ENCODE data around the gene SHH.
"Not testable (repeated sequence)": the region's sequence is repeated elsewhere in the genome, so short reads cannot be mapped to it uniquely, and the experiment has no call there.

The SHH gene

GRCh38 chr7:155840909-155841308 is 28.6 kb upstream of the SHH start:
- no peak overlapping the region for H3K27ac ChIP-seq (ENCODE audit: low read depth, low read length)
- no peaks in the 10 kb centered on the region for H3K36me3 ChIP-seq (ENCODE audit: control insufficient read depth, insufficient read depth, low read length)
- H3K4me3 ChIP-seq (ENCODE audit: low read depth, low read length) = no peak overlapping the region
- 0 out of 2 replicates have a peak, but pooled peaks cover 4% of the 10 kb centered on the region for H3K4me1 ChIP-seq (ENCODE audit: control insufficient read depth, insufficient read depth, low read length)
- peaks cover 4% of the 10 kb centered on the region; the same call in 1 of the 2 replicates for H3K27me3 ChIP-seq (ENCODE audit: control insufficient read depth, insufficient read depth, low read length)
- no peaks in the 10 kb centered on the region for H3K9me3 ChIP-seq (ENCODE audit: control insufficient read depth, insufficient read depth, low read depth, low read length)
- no peak overlapping the region for H3K9ac ChIP-seq (ENCODE audit: low read length)

DNA sequence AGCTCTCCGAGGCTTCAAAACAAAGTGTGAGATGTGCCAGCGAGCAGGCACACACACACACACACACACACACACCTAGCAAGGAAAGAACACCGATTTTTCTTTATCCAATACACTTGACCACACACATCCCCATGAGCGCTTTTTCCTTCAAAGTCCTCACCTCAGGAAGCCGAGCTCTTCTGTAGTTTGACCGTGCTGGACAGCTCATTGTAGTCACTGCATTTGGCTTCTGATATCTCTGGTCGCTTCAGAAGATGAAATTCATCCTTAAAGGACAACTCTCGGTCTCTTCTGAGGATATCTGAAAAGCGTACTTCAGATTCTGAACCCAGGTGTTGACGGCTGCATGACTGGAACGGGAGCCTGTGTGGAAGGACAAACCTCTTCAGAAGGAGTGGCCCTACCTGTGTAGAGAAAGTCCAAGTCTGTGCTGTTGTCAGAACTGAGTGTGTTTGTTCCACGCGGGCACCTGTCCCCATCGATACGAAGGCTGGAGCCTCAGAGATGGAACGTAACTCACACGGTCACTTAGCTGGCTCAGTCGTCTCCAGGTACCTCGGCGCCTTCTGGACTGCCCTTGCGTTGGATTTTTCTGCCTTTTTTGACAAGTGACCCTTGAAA is 28.1 kb upstream of the SHH start:
- peaks cover 4% of the 10 kb centered on the region; the same call in 1 of the 2 replicates for H3K27me3 ChIP-seq (ENCODE audit: control insufficient read depth, insufficient read depth, low read length)
- H3K9me3 ChIP-seq (ENCODE audit: control insufficient read depth, insufficient read depth, low read depth, low read length) = no peaks in the 10 kb centered on the region
- no peaks in the 10 kb centered on the region for H3K36me3 ChIP-seq (ENCODE audit: control insufficient read depth, insufficient read depth, low read length)
- 0 out of 2 replicates have a peak, but pooled peaks cover 4% of the 10 kb centered on the region for H3K4me1 ChIP-seq (ENCODE audit: control insufficient read depth, insufficient read depth, low read length)
- no peak overlapping the region for H3K4me3 ChIP-seq (ENCODE audit: low read depth, low read length)
- no peak overlapping the region for H3K27ac ChIP-seq (ENCODE audit: low read depth, low read length)
- H3K9ac ChIP-seq (ENCODE audit: low read length) = no peak overlapping the region

- Histone ChIP-seq H3K27me3 (ENCODE audit: control insufficient read depth, insufficient read depth, low read length) (peaks cover 4% of the 10 kb centered on the region; the same call in 1 of the 2 replicates), H3K9ac (ENCODE audit: low read length) (no peak overlapping the region)
Observed at GRCh38 chr7:155839461-155839860, 27.2 kb upstream of the SHH start.

DNA sequence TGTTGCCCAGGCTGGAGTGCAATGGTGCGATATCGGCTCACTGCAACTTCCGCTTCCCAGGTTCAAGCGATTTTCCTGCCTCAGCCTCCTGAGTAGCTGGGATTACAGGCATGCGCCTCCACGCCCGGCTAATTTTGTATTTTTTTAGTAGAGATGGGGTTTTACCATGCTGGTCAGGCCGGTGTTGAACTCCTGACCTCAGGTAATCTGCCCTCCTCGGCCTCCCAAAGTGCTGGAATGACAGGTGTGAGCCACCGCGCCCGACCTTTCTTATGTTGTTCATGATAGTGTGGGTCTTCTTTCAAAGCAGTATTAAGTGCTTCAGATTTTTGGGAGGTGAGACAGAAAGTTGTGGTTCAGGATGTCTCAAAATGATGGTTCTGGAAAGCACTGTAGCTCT is 26.0 kb upstream of the SHH start:
- H3K4me1 ChIP-seq (ENCODE audit: control insufficient read depth, insufficient read depth, low read length); H3K9me3 ChIP-seq (ENCODE audit: control insufficient read depth, insufficient read depth, low read depth, low read length); H3K36me3 ChIP-seq (ENCODE audit: control insufficient read depth, insufficient read depth, low read length); H3K27ac ChIP-seq (ENCODE audit: low read depth, low read length); H3K4me3 ChIP-seq (ENCODE audit: low read depth, low read length); H3K9ac ChIP-seq (ENCODE audit: low read length); H3K27me3 ChIP-seq (ENCODE audit: control insufficient read depth, insufficient read depth, low read length): not testable (repeated sequence)

More at GRCh38 chr7:155839461-155839860, 27.2 kb upstream of the SHH start:
- Histone ChIP-seq H3K36me3 (ENCODE audit: control insufficient read depth, insufficient read depth, low read length) (no peaks in the 10 kb centered on the region), H3K27ac (ENCODE audit: low read depth, low read length) (no peak overlapping the region), H3K4me3 (ENCODE audit: low read depth, low read length) (no peak overlapping the region), H3K4me1 (ENCODE audit: control insufficient read depth, insufficient read depth, low read length) (0 out of 2 replicates have a peak, but pooled peaks cover 4% of the 10 kb centered on the region), H3K9me3 (ENCODE audit: control insufficient read depth, insufficient read depth, low read depth, low read length) (no peaks in the 10 kb centered on the region)

- H3K9me3 ChIP-seq (ENCODE audit: control insufficient read depth, insufficient read depth, low read depth, low read length) = no peaks in the 10 kb centered on the region
- H3K27ac ChIP-seq (ENCODE audit: low read depth, low read length) = no peak overlapping the region
- peaks cover 13% of the 10 kb centered on the region; the same call in 1 of the 2 replicates for H3K27me3 ChIP-seq (ENCODE audit: control insufficient read depth, insufficient read depth, low read length)
- no peaks in the 10 kb centered on the region for H3K36me3 ChIP-seq (ENCODE audit: control insufficient read depth, insufficient read depth, low read length)
- H3K4me3 ChIP-seq (ENCODE audit: low read depth, low read length) = no peak overlapping the region
- 0 out of 2 replicates have a peak, but pooled peaks cover 4% of the 10 kb centered on the region for H3K4me1 ChIP-seq (ENCODE audit: control insufficient read depth, insufficient read depth, low read length)
- no peak overlapping the region for H3K9ac ChIP-seq (ENCODE audit: low read length)
Observed at GRCh38 chr7:155837126-155837479, 24.8 kb upstream of the SHH start.

- H3K9ac ChIP-seq (ENCODE audit: low read length) = no peak overlapping the region
- no peaks in the 10 kb centered on the region for H3K9me3 ChIP-seq (ENCODE audit: control insufficient read depth, insufficient read depth, low read depth, low read length)
- no peaks in the 10 kb centered on the region for H3K36me3 ChIP-seq (ENCODE audit: control insufficient read depth, insufficient read depth, low read length)
- 0 out of 2 replicates have a peak, but pooled peaks cover 4% of the 10 kb centered on the region for H3K4me1 ChIP-seq (ENCODE audit: control insufficient read depth, insufficient read depth, low read length)
- peaks cover 14% of the 10 kb centered on the region; the same call in 1 of the 2 replicates for H3K27me3 ChIP-seq (ENCODE audit: control insufficient read depth, insufficient read depth, low read length)
- no peak overlapping the region for H3K4me3 ChIP-seq (ENCODE audit: low read depth, low read length)
- H3K27ac ChIP-seq (ENCODE audit: low read depth, low read length) = no peak overlapping the region
Observed at GRCh38 chr7:155836216-155837125, 24.2 kb upstream of the SHH start.

DNA sequence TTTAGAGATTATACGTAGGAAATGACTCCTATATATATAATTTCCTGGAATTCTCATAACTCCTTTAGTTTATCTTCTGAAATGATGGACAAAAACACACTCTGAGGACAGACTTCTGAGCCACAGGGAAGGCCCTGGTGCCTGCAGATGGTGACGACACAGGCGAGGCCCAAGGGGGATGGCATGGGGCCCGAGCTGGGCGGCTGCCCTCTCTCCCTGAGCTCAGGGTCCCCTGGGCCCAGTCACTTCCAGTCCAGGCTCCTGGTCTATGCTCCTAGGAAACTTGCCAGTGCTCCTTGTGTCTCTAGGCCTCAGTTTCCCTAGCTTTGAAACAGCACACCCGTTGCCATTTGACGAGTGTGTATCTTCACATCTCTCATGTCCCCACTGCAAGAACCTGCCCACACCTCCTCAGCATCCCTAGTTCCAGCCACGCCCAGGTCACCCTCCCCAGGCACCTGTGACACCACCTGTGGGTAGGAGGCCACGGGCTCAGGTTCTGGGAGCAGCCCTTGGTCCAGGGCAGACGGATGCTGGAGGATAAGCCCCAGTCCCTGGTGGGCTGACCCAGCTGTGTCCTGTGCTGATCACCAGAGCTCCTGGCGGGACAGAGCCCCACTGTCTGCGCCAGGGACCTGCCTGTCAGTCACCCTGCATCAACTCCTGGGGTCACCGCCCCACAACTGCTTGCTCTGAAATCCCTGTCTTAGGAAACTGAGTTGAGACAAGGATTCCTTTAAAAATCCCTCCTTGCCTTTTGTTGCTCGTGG is 23.4 kb upstream of the SHH start:
- Histone ChIP-seq H3K27me3 (ENCODE audit: control insufficient read depth, insufficient read depth, low read length) (peaks cover 14% of the 10 kb centered on the region; the same call in 1 of the 2 replicates), H3K4me3 (ENCODE audit: low read depth, low read length) (no peak overlapping the region), H3K9ac (ENCODE audit: low read length) (no peak overlapping the region), H3K36me3 (ENCODE audit: control insufficient read depth, insufficient read depth, low read length) (no peaks in the 10 kb centered on the region), H3K9me3 (ENCODE audit: control insufficient read depth, insufficient read depth, low read depth, low read length) (no peaks in the 10 kb centered on the region), H3K27ac (ENCODE audit: low read depth, low read length) (no peak overlapping the region), H3K4me1 (ENCODE audit: control insufficient read depth, insufficient read depth, low read length) (0 out of 2 replicates have a peak, but pooled peaks cover 4% of the 10 kb centered on the region)

GRCh38 chr7:155834486-155835048 is 22.3 kb upstream of the SHH start:
- no peaks in the 10 kb centered on the region for H3K36me3 ChIP-seq (ENCODE audit: control insufficient read depth, insufficient read depth, low read length)
- no peak overlapping the region for H3K27ac ChIP-seq (ENCODE audit: low read depth, low read length)
- peaks cover 14% of the 10 kb centered on the region; the same call in 1 of the 2 replicates for H3K27me3 ChIP-seq (ENCODE audit: control insufficient read depth, insufficient read depth, low read length)
- no peak overlapping the region for H3K4me3 ChIP-seq (ENCODE audit: low read depth, low read length)
- H3K9me3 ChIP-seq (ENCODE audit: control insufficient read depth, insufficient read depth, low read depth, low read length) = no peaks in the 10 kb centered on the region
- H3K9ac ChIP-seq (ENCODE audit: low read length) = no peak overlapping the region
- 0 out of 2 replicates have a peak, but pooled peaks cover 4% of the 10 kb centered on the region for H3K4me1 ChIP-seq (ENCODE audit: control insufficient read depth, insufficient read depth, low read length)

- Histone ChIP-seq H3K4me3 (ENCODE audit: low read depth, low read length) (no peak overlapping the region), H3K4me1 (ENCODE audit: control insufficient read depth, insufficient read depth, low read length) (0 out of 2 replicates have a peak, but pooled peaks cover 4% of the 10 kb centered on the region), H3K9ac (ENCODE audit: low read length) (no peak overlapping the region), H3K27ac (ENCODE audit: low read depth, low read length) (no peak overlapping the region), H3K36me3 (ENCODE audit: control insufficient read depth, insufficient read depth, low read length) (no peaks in the 10 kb centered on the region), H3K9me3 (ENCODE audit: control insufficient read depth, insufficient read depth, low read depth, low read length) (no peaks in the 10 kb centered on the region), H3K27me3 (ENCODE audit: control insufficient read depth, insufficient read depth, low read length) (peaks cover 10% of the 10 kb centered on the region; the same call in 1 of the 2 replicates)
Observed at GRCh38 chr7:155833651-155834050, 21.4 kb upstream of the SHH start.

- no peak overlapping the region for H3K27ac ChIP-seq (ENCODE audit: low read depth, low read length)
- 0 out of 2 replicates have a peak, but pooled peaks cover 4% of the 10 kb centered on the region for H3K4me1 ChIP-seq (ENCODE audit: control insufficient read depth, insufficient read depth, low read length)
- H3K27me3 ChIP-seq (ENCODE audit: control insufficient read depth, insufficient read depth, low read length) = peaks cover 10% of the 10 kb centered on the region; the same call in 1 of the 2 replicates
- no peaks in the 10 kb centered on the region for H3K36me3 ChIP-seq (ENCODE audit: control insufficient read depth, insufficient read depth, low read length)
- no peaks in the 10 kb centered on the region for H3K9me3 ChIP-seq (ENCODE audit: control insufficient read depth, insufficient read depth, low read depth, low read length)
- H3K9ac ChIP-seq (ENCODE audit: low read length) = no peak overlapping the region
- no peak overlapping the region for H3K4me3 ChIP-seq (ENCODE audit: low read depth, low read length)
Observed at GRCh38 chr7:155832581-155832981, 20.3 kb upstream of the SHH start.
